GM12801 (cell line): Measurements from ENCODE around the gene CTSW.

Experiments
- CTCF ChIP-seq: IDR thresholded peaks from one replicate; pipeline ENCODE4 v1.5.1; 2011; ENCODE audit warnings: control low read depth; ENCODE audit not compliant: insufficient read length; ENCODE audit errors: extremely low read depth

CTSW gene

GRCh38 chr11:65886826-65887722 is 7.4 kb downstream of the CTSW start:
- TF ChIP-seq CTCF = no peak

- no peak for TF ChIP-seq CTCF
These were observed 8.1 kb downstream of the CTSW start for GRCh38 chr11:65887723-65888162.

GRCh38 chr11:65888163-65888814 is 8.7 kb downstream of the CTSW start, which contains the start of gene FIBP:
Gene FIBP, minus strand, starts transcription at chr11:65888471. Its CDS starts 53 bp downstream, at chr11:65888418.
- no peak for TF ChIP-seq CTCF

GRCh38 chr11:65890324-65891218 is 10.9 kb downstream of the CTSW start, which contains the start of gene CCDC85B:
Gene CCDC85B, plus strand, starts transcription at chr11:65890673. Its CDS starts 111 bp downstream, at chr11:65890784.
- TF ChIP-seq CTCF = no peak

- TF ChIP-seq CTCF = no peak
These were observed 11.8 kb downstream of the CTSW start for GRCh38 chr11:65891219-65892136.

GRCh38 chr11:65892661-65893317 is 13.2 kb downstream of the CTSW start:
- TF ChIP-seq CTCF = no peak
